H1 (cell line): ENCODE measurements around the gene DGKD. TPM values are rescaled to one million over a fixed set of nuclear protein-coding genes. Genes with fewer than 3 reads are reported as not detected.

Experiments
- CTCF ChIA-PET: fragments of 300-600 bp; sonication (Branson Sonifier 250); formaldehyde crosslinking; loops from one replicate; lab custom pipeline; 2021; ENCODE audit not compliant: partially characterized antibody; lab: Charles Lee
- POLR2A ChIA-PET: fragments of 300-600 bp; sonication (Branson Sonifier 250); formaldehyde crosslinking; loops from one replicate; lab custom pipeline; 2021; ENCODE audit warnings: inconsistent platforms; ENCODE audit not compliant: partially characterized antibody; lab: Charles Lee
- DNase-seq, 2 experiments: peaks; one replicate each; pipeline versions ENCODE4 v3.0.0 to v3.0.0-alpha.2; 2010 to 2022; ENCODE audit warnings: low spot score in 2 of 2, low read depth in 1 of 2, mixed read lengths in 1 of 2
- FAIRE-seq: peaks from 2 replicates; lab custom pipeline; 2011; peaks lifted over from hg19 to GRCh38; lab: Jason Lieb, UNC
- H2AFZ ChIP-seq: 2 replicates; pipeline ENCODE4 v1.8.1; 2012; ENCODE audit warnings: low read length, inconsistent platforms
- H2AK5ac ChIP-seq: 2 replicates; pipeline ENCODE4 v1.6.1; 2013; ENCODE audit warnings: low read depth, low read length
- H2BK120ac ChIP-seq: replicated peaks from 2 replicates; pipeline ENCODE3; 2013; ENCODE audit warnings: low read depth, low read length, inconsistent platforms
- H2BK12ac ChIP-seq: 2 replicates; pipeline ENCODE4 v1.6.1; 2013; ENCODE audit warnings: low read depth, low read length
- H2BK15ac ChIP-seq: 2 replicates; pipeline ENCODE4 v1.6.1; 2013; ENCODE audit warnings: low read length
- H2BK20ac ChIP-seq: 2 replicates; pipeline ENCODE4 v1.6.1; 2013; ENCODE audit warnings: low read length
- H2BK5ac ChIP-seq: 2 replicates; pipeline ENCODE4 v1.6.1; 2013; ENCODE audit warnings: low read depth, low read length
- H3K14ac ChIP-seq: 2 replicates; pipeline ENCODE4 v1.6.1; 2013; ENCODE audit warnings: inconsistent platforms; ENCODE audit not compliant: insufficient read length
- H3K18ac ChIP-seq: 2 replicates; pipeline ENCODE4 v1.6.1; 2013; ENCODE audit warnings: low read length; ENCODE audit errors: extremely low read depth
- H3K23ac ChIP-seq: 2 replicates; pipeline ENCODE4 v1.6.1; 2013; ENCODE audit warnings: inconsistent platforms; ENCODE audit not compliant: insufficient read length
- H3K23me2 ChIP-seq: 2 replicates; pipeline ENCODE4 v1.6.1; 2013; ENCODE audit warnings: low read depth, low read length
- H3K27ac ChIP-seq: 2 replicates; pipeline ENCODE4 v1.6.1; 2011; ENCODE audit warnings: low read depth, low read length, inconsistent platforms
- H3K27me3 ChIP-seq, 4 experiments: replicated peaks in 1 of 4; 1 replicate in 1 of 4; 2 replicates in 3 of 4; pipeline versions ENCODE4 v1.6.1 to v1.8.1; 2011 to 2013; ENCODE audit warnings: low read length in 3 of 4, mild to moderate bottlenecking in 3 of 4, inconsistent platforms in 2 of 4, mixed read lengths in 2 of 4, moderate library complexity in 1 of 4; ENCODE audit not compliant: control insufficient read depth in 3 of 4, insufficient read depth in 3 of 4; ENCODE audit errors: extremely low read depth in 1 of 4
- H3K36me3 ChIP-seq, 4 experiments: 2 replicates each; pipeline versions ENCODE4 v1.6.1 to v1.8.1; 2011 to 2013; ENCODE audit warnings: mild to moderate bottlenecking in 4 of 4, low read length in 3 of 4, moderate library complexity in 2 of 4, control low read depth in 1 of 4, inconsistent platforms in 1 of 4; ENCODE audit not compliant: insufficient read depth in 4 of 4, control insufficient read depth in 2 of 4
- H3K4ac ChIP-seq: replicated peaks from 2 replicates; pipeline ENCODE3; 2013; ENCODE audit warnings: low read length, low read depth, mixed read lengths, inconsistent platforms; ENCODE audit not compliant: insufficient read length
- H3K4me1 ChIP-seq, 4 experiments: replicated peaks in 1 of 4; 1 replicate in 1 of 4; 2 replicates in 3 of 4; pipeline versions ENCODE4 v1.6.1 to v1.8.1; 2011 to 2013; ENCODE audit warnings: low read length in 3 of 4, inconsistent platforms in 2 of 4, mixed read lengths in 1 of 4; ENCODE audit not compliant: insufficient read depth in 4 of 4, control insufficient read depth in 3 of 4
- H3K4me2 ChIP-seq, 2 experiments: 2 replicates each; pipeline versions ENCODE4 v1.6.1 to v1.8.1; 2011 to 2013; ENCODE audit warnings: low read depth in 2 of 2, low read length in 2 of 2, control low read depth in 1 of 2, inconsistent platforms in 1 of 2, mild to moderate bottlenecking in 1 of 2; ENCODE audit not compliant: insufficient read depth in 1 of 2
- H3K4me3 ChIP-seq, 4 experiments: fragments of 200-600, 300-600 bp in 1 of 4; sonication (generic), shearing (Covaris generic), sonication (Bioruptor Twin) in 1 of 4; 2 replicates each; pipeline versions ENCODE4 v1.5.1 to v1.8.1; 2011 to 2016; ENCODE audit warnings: low read length in 4 of 4, low read depth in 3 of 4, control low read depth in 2 of 4, inconsistent platforms in 2 of 4, mild to moderate bottlenecking in 2 of 4, mixed read lengths in 1 of 4, moderate library complexity in 1 of 4; ENCODE audit not compliant: insufficient read depth in 2 of 4; ENCODE audit errors: extremely low read depth in 1 of 4
- H3K56ac ChIP-seq: replicated peaks from 2 replicates; pipeline ENCODE3; 2013; ENCODE audit warnings: low read depth, mild to moderate bottlenecking, mixed read lengths, low read length, inconsistent platforms; ENCODE audit not compliant: insufficient read length
- H3K79me1 ChIP-seq: 2 replicates; pipeline ENCODE4 v1.6.1; 2013; ENCODE audit warnings: low read depth, low read length, control low read depth
- H3K79me2 ChIP-seq, 2 experiments: 2 replicates each; pipeline versions ENCODE4 v1.6.1 to v1.8.1; 2012 to 2013; ENCODE audit warnings: low read length in 2 of 2, mild to moderate bottlenecking in 2 of 2, inconsistent platforms in 1 of 2; ENCODE audit not compliant: insufficient read depth in 2 of 2, control insufficient read depth in 1 of 2
- H3K9ac ChIP-seq, 4 experiments: replicated peaks in 1 of 4; 1 replicate in 1 of 4; 2 replicates in 3 of 4; pipeline versions ENCODE4 v1.6.1 to v1.8.1; 2011 to 2013; ENCODE audit warnings: low read depth in 3 of 4, low read length in 3 of 4, control low read depth in 2 of 4, mild to moderate bottlenecking in 2 of 4, moderate library complexity in 2 of 4, inconsistent platforms in 1 of 4; ENCODE audit errors: extremely low read depth in 1 of 4
- H3K9me3 ChIP-seq, 2 experiments: 2 replicates each; pipeline versions ENCODE4 v1.6.1 to v1.8.1; 2012 to 2013; ENCODE audit warnings: mild to moderate bottlenecking in 2 of 2, moderate library complexity in 2 of 2, control low read depth in 1 of 2, inconsistent platforms in 1 of 2, low read depth in 1 of 2, low read length in 1 of 2, mixed read lengths in 1 of 2; ENCODE audit not compliant: insufficient read depth in 2 of 2
- H4K20me1 ChIP-seq, 2 experiments: replicated peaks in 1 of 2; 2 replicates each; pipeline versions ENCODE3 to v1.8.1; 2011 to 2013; ENCODE audit warnings: inconsistent platforms in 2 of 2, low read length in 2 of 2, mild to moderate bottlenecking in 1 of 2; ENCODE audit not compliant: insufficient read depth in 2 of 2, control insufficient read depth in 1 of 2
- H4K5ac ChIP-seq: 2 replicates; pipeline ENCODE4 v1.6.1; 2013; ENCODE audit warnings: low read length, low read depth, mixed read lengths, inconsistent platforms; ENCODE audit not compliant: insufficient read length
- H4K8ac ChIP-seq: 2 replicates; pipeline ENCODE4 v1.8.0; 2013; ENCODE audit warnings: mild to moderate bottlenecking, moderate library complexity, low read length, inconsistent platforms; ENCODE audit not compliant: insufficient read depth; ENCODE audit errors: extremely low read depth
- H4K91ac ChIP-seq: replicated peaks from 2 replicates; pipeline ENCODE3; 2013; ENCODE audit warnings: low read length, mixed read lengths, inconsistent platforms; ENCODE audit not compliant: insufficient read length
- CBX5 ChIP-seq: fragments of 300-800, 300-1000 bp; sonication (generic); IDR thresholded peaks from 2 replicates; pipeline ENCODE4 v1.7.1; 2016; ENCODE audit warnings: antibody characterized with exemption, low read length, low read depth
- EGR1 ChIP-seq: IDR thresholded peaks from 2 replicates; pipeline ENCODE4 v1.6.1; 2011; ENCODE audit warnings: low read depth, low read length, borderline replicate concordance
- HDAC2 ChIP-seq, 2 experiments: fragments of 300-600 bp in 1 of 2; sonication (generic) in 1 of 2; IDR thresholded peaks; 2 replicates each; pipeline ENCODE4 v1.6.1; 2011 to 2012; ENCODE audit warnings: low read depth in 2 of 2, low read length in 2 of 2, mild to moderate bottlenecking in 2 of 2, moderate library complexity in 2 of 2, borderline replicate concordance in 1 of 2, inconsistent platforms in 1 of 2
- SP2 ChIP-seq: IDR thresholded peaks from 2 replicates; pipeline ENCODE4 v1.6.1; 2012; ENCODE audit warnings: mild to moderate bottlenecking, low read length, inconsistent platforms
- TAF1 ChIP-seq: IDR thresholded peaks from 2 replicates; pipeline ENCODE4 v1.6.1; 2011; ENCODE audit warnings: mild to moderate bottlenecking, low read depth, low read length
- WGBS, 2 experiments: shearing (Covaris generic) in 1 of 2; methylation state at CpG; one replicate each; pipeline versions ENCODE4 v1.1.6 to v1.1.7; 2013 to 2015; ENCODE audit warnings: low lambda C conversion rate in 2 of 2, mixed read lengths in 2 of 2, inconsistent platforms in 1 of 2, low coverage in 1 of 2, missing lambda C conversion rate in 1 of 2; ENCODE audit not compliant: insufficient replicate concordance in 2 of 2, insufficient coverage in 1 of 2, insufficient read length in 1 of 2; ENCODE audit errors: extremely low coverage in 1 of 2, missing lambda C conversion rate in 1 of 2; 5-methylcytosine and 5-hydroxymethylcytosine counted together
- polyA plus RNA-seq, 7 experiments: library from polyadenylated mRNA; depleted of rRNA in 3 of 7; stranded (reverse) in 5 of 7; unstranded in 2 of 7; fragments of >200 nt in 5 of 7; fragments of 200-250 nt in 2 of 7; gene quantifications; 1 replicate in 5 of 7; 2 replicates in 1 of 7; 4 replicates in 1 of 7; pipeline versions ENCODE4 v1.2.1 to v1.2.3, GENCODE V29; 2011 to 2013; ENCODE audit warnings: missing spikeins in 2 of 7, mixed read lengths in 2 of 7
- total RNA-seq: library from RNA; stranded (reverse); fragmentation: NEBNext Ultra II Directional; extraction: Animal tissue kit (Norgen Biotek cat#: 25700); gene quantifications from 2 replicates; pipeline ENCODE4 v1.2.1, GENCODE V29; 2021

Gene DGKD
- total and polyA plus RNA-seq, 2 of the 8 experiments (the other 6 are each of a cell fraction or from before 2014, with no cell fraction given): 7.7 to 30.9 TPM

DNA sequence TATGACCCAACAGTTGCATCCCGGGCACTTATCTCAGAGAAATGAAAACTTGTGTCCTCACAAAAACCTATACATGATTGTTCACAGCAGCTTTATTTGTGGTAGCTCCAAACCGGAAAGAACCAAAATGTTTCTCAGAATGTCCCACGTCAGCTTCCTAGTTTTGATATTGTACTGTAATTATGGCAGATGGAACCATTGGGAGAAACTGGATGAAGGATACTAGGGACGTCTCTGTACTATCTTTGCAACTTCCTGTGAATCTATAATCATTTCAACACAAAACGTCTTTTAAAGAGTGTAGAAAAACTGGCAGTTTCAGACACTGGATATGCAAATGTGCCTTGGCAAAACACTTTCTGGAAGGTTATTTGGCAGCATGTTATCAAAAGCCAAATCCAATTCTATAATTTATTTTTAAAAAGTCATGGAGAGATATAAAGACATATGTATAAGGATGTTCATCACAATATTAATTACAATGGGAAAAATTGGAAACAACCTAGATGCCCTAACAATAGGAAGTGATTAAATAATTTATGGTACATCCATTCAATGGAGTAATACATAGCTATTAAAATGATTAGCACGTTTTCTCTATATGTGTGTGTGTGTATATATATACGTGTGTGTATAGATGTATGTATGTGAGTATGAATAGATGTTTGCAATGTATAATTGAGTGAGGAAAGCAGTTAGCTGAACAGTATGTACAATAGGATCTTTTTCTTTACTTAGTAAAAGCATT, 36.9 kb upstream of the DGKD start:
- Histone ChIP-seq H3K9ac (no peak overlapping the region), H3K14ac (no peak overlapping the region), H3K36me3 (no peaks in the 10 kb centered on the region), H4K8ac (no peak overlapping the region), H3K18ac (no peak overlapping the region), H3K23me2 (no peaks in the 10 kb centered on the region), H2BK20ac (no peak overlapping the region), H3K79me1 (no peaks in the 10 kb centered on the region), H3K4me1 (no peaks in the 10 kb centered on the region), H4K5ac (no peak overlapping the region), H2BK15ac (no peak overlapping the region), H2BK5ac (no peak overlapping the region), H4K20me1 (no peaks in the 10 kb centered on the region), H3K4ac (no peak overlapping the region), H2AFZ (no peak overlapping the region), H3K4me3 (no peak overlapping the region), H2AK5ac (no peak overlapping the region), H3K27ac (no peak overlapping the region), H2BK120ac (no peak overlapping the region), H3K79me2 (no peaks in the 10 kb centered on the region), H3K4me2 (no peak overlapping the region), H2BK12ac (no peak overlapping the region), H3K9me3 (no peaks in the 10 kb centered on the region), H3K23ac (no peak overlapping the region), H3K56ac (no peak overlapping the region), H3K27me3 (no peaks in the 10 kb centered on the region), H4K91ac (no peak overlapping the region)
- ChIA-PET POLR2A (no interaction called here), CTCF (interaction anchor here (0.7 to 1.2 kb wide), 4 partner anchors 11 to 106 kb away, joined by 3 read pairs; no protein-coding TSS in a partner anchor)
- FAIRE-seq (no peak), DNase-seq (no peak)
- TF ChIP-seq CBX5 (no peak), HDAC2 (IDR thresholded peaks at IDR 0.05; ENCODE audit: borderline replicate concordance in 1 of 2, low read depth in 2 of 2, low read length in 2 of 2) (no peak), TAF1 (no peak), SP2 (no peak), EGR1 (no peak)
- WGBS, 2 experiments: 88 to 100% methylated on average over 1 to 7 of the region's 7 CpGs
